Smooth muscle cell (in vitro differentiated cells): ENCODE measurements around the gene GAS2. TPM values are rescaled to one million over a fixed set of nuclear protein-coding genes. Genes with fewer than 3 reads are reported as not detected.

Experiments
- DNase-seq: peaks from one replicate; lab custom pipeline; 2025; ENCODE audit not compliant: unreplicated experiment; lab: John Stamatoyannopoulos, UW
- H2AFZ ChIP-seq: fragments of 200-600 bp; sonication (generic); 2 replicates; pipeline ENCODE4 v1.6.0; 2016; ENCODE audit warnings: antibody characterized with exemption, low read depth, mild to moderate bottlenecking
- H3F3A ChIP-seq: fragments of 200-600 bp; sonication (generic); 2 replicates; pipeline ENCODE4 v1.6.0; 2017; ENCODE audit warnings: antibody characterized with exemption, low read depth
- H3K27ac ChIP-seq: fragments of 200-600 bp; sonication (generic); 2 replicates; pipeline ENCODE4 v1.5.1; 2016; ENCODE audit warnings: low read depth, mild to moderate bottlenecking
- H3K27me3 ChIP-seq: fragments of 200-600 bp; sonication (generic); 2 replicates; pipeline ENCODE4 v1.6.1; 2016; ENCODE audit warnings: low read depth, mild to moderate bottlenecking
- H3K36me3 ChIP-seq: fragments of 200-600 bp; sonication (generic); 2 replicates; pipeline ENCODE4 v1.5.1; 2016; ENCODE audit warnings: low read depth
- H3K4me1 ChIP-seq: fragments of 200-600 bp; sonication (generic); 2 replicates; pipeline ENCODE4 v1.5.1; 2016; ENCODE audit warnings: low read depth
- H3K4me2 ChIP-seq: fragments of 200-600 bp; sonication (generic); 2 replicates; pipeline ENCODE4 v1.6.0; 2016; ENCODE audit warnings: mild to moderate bottlenecking
- H3K4me3 ChIP-seq: fragments of 200-600 bp; sonication (generic); 2 replicates; pipeline ENCODE4 v1.5.1; 2016; ENCODE audit warnings: mild to moderate bottlenecking
- H3K79me2 ChIP-seq: fragments of 200-600 bp; sonication (generic); 2 replicates; pipeline ENCODE4 v1.6.0; 2016; ENCODE audit warnings: low read depth, mild to moderate bottlenecking
- H3K9ac ChIP-seq: fragments of 200-600 bp; sonication (generic); 2 replicates; pipeline ENCODE4 v1.6.0; 2016; ENCODE audit warnings: low read depth
- H3K9me3 ChIP-seq: fragments of 200-600 bp; sonication (generic); replicated peaks from 2 replicates; pipeline ENCODE4 v1.5.1; 2016; ENCODE audit warnings: low read depth
- H4K20me1 ChIP-seq: fragments of 200-600 bp; sonication (generic); 2 replicates; pipeline ENCODE4 v1.6.0; 2016; ENCODE audit warnings: low read depth
- CTCF ChIP-seq: fragments of 200-600 bp; sonication (generic); IDR thresholded peaks from 2 replicates; pipeline ENCODE4 v1.5.1; 2017; ENCODE audit warnings: borderline replicate concordance, mild to moderate bottlenecking, antibody characterized with exemption; ENCODE audit not compliant: insufficient read depth, poor library complexity, severe bottlenecking
- WGBS: methylation state at CpG from one replicate; pipeline ENCODE4 v1.1.7; 2016; ENCODE audit warnings: low lambda C conversion rate; 5-methylcytosine and 5-hydroxymethylcytosine counted together
- polyA plus RNA-seq: library from polyadenylated mRNA; unstranded; fragments of >200 nt; fragmentation: Nextera tagmentation; extraction: Ambion mirVana; gene quantifications from 2 replicates; pipeline ENCODE4 v1.2.1, GENCODE V29; 2016
- total RNA-seq: library from RNA; depleted of rRNA; stranded (reverse); fragments of >200 nt; gene quantifications from 2 replicates; pipeline ENCODE4 v1.2.3, GENCODE V29; 2014

GAS2 gene
- total and polyA plus RNA-seq, 2 experiments from 2014 or later: 0.31 to 1.3 TPM

DNA sequence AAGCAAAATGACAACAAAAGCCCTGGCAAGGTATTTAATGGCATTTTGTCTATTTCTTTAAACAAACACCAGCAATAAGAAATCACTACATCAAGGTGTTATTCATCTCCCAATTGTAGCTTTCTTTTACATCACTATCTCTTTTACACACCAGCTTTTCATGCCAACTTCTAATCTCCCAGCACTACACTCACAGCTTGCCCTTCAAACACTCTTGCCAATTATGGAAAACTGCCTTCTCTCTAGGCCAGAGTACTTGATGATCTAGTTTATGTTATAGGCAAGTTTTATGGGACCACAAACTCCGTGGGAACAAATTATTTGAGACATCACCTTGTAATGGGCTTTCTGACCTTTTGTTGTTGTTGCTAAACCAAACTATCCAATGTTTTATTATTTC lies 101.9 kb downstream of the GAS2 start:
- H3K9me3 ChIP-seq: no peaks in the 10 kb centered on the region
- H3K27me3 ChIP-seq: no peaks in the 10 kb centered on the region
- H3K36me3 ChIP-seq: no peaks in the 10 kb centered on the region
- H3K79me2 ChIP-seq: no peaks in the 10 kb centered on the region
- H3K4me2 ChIP-seq: no peak overlapping the region
- H3K27ac ChIP-seq: no peak overlapping the region
- no peak overlapping the region for H3K4me3 ChIP-seq
- no peak for TF ChIP-seq CTCF
- H3K4me1 ChIP-seq: no peaks in the 10 kb centered on the region
- no peaks in the 10 kb centered on the region for H4K20me1 ChIP-seq
- H3K9ac ChIP-seq: no peak overlapping the region
- no peak for DNase-seq
- H3F3A ChIP-seq: no peaks in the 10 kb centered on the region
- 67% methylated on average over 1 of the region's 1 CpG for WGBS
- no peak overlapping the region for H2AFZ ChIP-seq

DNA sequence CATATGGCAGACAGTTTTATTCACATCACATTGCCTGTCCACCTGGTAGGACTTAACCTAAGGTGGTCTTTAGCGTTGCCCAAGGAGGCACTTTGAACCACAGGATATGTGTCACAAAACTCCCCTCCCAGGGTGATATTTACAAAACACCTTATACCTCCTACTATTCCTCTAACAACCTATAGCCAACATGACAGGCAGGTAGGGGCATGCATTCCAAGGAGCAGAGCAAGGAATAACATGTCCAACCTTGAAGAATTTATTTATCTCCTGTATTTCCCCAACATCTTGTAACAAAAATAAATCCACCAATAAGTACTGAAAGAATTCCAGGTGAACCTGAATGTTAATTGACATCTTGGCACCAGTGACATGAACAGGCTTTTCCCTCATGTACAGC lies 102.7 kb downstream of the GAS2 start:
- Histone ChIP-seq H3K4me1 (no peaks in the 10 kb centered on the region), H3K79me2 (no peaks in the 10 kb centered on the region), H3K9me3 (no peaks in the 10 kb centered on the region), H2AFZ (no peak overlapping the region), H4K20me1 (no peaks in the 10 kb centered on the region), H3K27ac (no peak overlapping the region), H3K9ac (no peak overlapping the region), H3K27me3 (no peaks in the 10 kb centered on the region), H3K4me2 (no peak overlapping the region), H3K36me3 (no peaks in the 10 kb centered on the region), H3K4me3 (no peak overlapping the region), H3F3A (no peaks in the 10 kb centered on the region)
- no peak for DNase-seq
- WGBS: 92% methylated on average over 1 of the region's 1 CpG
- no peak for TF ChIP-seq CTCF

GRCh38 chr11:22774716-22775115 lies 108.3 kb downstream of the GAS2 start:
- DNase-seq: no peak
- no peaks in the 10 kb centered on the region for H3K4me1 ChIP-seq
- WGBS: 86% methylated on average over 2 of the region's 2 CpGs
- H3K9me3 ChIP-seq: no peaks in the 10 kb centered on the region
- no peak overlapping the region for H2AFZ ChIP-seq
- no peak for TF ChIP-seq CTCF
- no peaks in the 10 kb centered on the region for H4K20me1 ChIP-seq
- H3K9ac ChIP-seq: no peak overlapping the region
- no peaks in the 10 kb centered on the region for H3K79me2 ChIP-seq
- no peaks in the 10 kb centered on the region for H3K27me3 ChIP-seq
- H3K4me3 ChIP-seq: no peak overlapping the region
- no peak overlapping the region for H3K4me2 ChIP-seq
- no peaks in the 10 kb centered on the region for H3F3A ChIP-seq
- no peaks in the 10 kb centered on the region for H3K36me3 ChIP-seq
- no peak overlapping the region for H3K27ac ChIP-seq

DNA sequence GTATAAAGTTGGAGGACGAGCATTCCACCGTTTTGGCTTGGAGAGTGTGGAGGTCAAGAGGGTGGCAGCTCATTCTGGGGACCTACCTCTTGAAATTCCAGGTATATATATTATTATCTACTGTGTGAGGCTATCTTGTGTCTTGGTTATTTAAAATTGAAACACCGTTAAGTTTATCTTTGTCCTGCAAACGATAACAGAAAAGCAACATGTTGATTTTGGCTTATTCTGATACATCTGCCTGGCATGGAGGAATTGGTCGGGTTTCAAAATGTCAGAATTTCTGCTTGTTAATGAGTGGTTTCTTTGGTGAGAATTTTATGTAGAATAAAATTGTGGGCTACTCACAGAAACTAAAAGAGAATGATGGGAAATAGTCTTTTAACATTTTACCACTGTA lies 108.8 kb downstream of the GAS2 start:
- Histone ChIP-seq H3F3A (no peaks in the 10 kb centered on the region), H2AFZ (no peak overlapping the region), H3K9ac (no peak overlapping the region), H3K4me2 (no peak overlapping the region), H3K79me2 (no peaks in the 10 kb centered on the region), H3K4me1 (no peaks in the 10 kb centered on the region), H4K20me1 (no peaks in the 10 kb centered on the region), H3K9me3 (no peaks in the 10 kb centered on the region), H3K36me3 (no peaks in the 10 kb centered on the region), H3K27me3 (no peaks in the 10 kb centered on the region), H3K27ac (no peak overlapping the region), H3K4me3 (no peak overlapping the region)
- DNase-seq: no peak
- 83% methylated on average over 5 of the region's 5 CpGs for WGBS
- no peak for TF ChIP-seq CTCF
